HG03521 (cell line): ENCODE results near the gene CREB5.

Experiments
- ATAC-seq: cut with Tn5 transposase; IDR thresholded peaks from one replicate; pipeline ENCODE4 v1.9.1; 2021; ENCODE audit warnings: mild to moderate bottlenecking, moderate library complexity; ENCODE audit not compliant: unreplicated experiment

CREB5 gene

DNA sequence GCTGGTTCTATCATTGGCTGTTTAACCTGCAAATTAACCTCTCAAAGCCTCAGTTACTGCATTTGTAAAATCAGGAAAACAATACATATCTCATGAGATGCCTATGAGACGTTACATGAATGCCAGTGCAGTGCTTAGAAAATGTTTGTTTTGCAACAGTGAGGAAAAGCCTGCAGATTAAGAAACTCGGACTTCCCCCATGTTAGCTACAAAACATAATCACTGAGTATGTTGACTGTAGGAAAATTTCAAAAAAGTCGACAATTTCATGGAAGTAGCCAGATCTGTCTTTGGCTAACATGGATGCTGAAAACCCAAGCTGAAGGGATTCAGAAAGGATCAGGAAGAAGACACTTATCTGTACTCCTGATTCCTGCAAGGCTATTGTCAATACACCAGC lies 424.4 kb downstream of the CREB5 start:
- no peak for ATAC-seq

DNA sequence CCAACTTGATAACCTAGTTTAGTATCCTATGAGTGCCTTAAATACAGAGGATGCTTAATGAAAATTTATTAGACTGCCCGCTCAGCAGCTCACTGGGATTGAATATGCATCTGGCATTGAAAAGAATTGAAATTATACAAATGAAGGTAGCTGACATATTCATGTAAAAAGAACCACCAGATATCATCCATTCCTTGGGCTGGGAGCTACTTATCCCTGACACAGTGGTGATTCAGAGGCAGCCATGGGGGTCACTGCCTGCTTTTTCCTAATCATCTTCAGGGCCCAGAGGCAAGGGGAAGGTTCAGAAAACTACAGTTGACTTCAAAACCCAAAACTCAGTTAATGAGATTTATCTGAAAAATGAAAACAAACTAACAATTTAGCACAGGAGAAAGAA lies 424.9 kb downstream of the CREB5 start:
- ATAC-seq = no peak

DNA sequence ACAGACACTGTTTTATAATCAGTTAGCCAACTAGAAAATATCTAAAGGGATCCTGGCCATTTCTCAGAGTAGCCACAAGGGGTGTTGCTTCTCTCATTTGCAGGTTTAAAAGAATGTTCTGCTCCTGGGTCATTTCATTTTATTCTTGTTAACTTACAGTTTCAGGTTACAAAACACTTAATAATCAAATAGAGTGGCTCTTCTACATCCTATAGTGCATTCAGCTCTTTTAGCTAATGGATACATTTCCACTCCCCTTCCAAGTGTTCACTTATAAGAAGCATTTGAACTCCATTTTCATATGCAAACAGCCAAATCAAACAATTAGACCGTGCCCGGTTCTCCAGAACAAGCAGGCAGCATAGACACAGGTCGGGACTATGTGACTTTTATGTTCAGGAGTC lies 428.3 kb downstream of the CREB5 start:
- no peak for ATAC-seq

DNA sequence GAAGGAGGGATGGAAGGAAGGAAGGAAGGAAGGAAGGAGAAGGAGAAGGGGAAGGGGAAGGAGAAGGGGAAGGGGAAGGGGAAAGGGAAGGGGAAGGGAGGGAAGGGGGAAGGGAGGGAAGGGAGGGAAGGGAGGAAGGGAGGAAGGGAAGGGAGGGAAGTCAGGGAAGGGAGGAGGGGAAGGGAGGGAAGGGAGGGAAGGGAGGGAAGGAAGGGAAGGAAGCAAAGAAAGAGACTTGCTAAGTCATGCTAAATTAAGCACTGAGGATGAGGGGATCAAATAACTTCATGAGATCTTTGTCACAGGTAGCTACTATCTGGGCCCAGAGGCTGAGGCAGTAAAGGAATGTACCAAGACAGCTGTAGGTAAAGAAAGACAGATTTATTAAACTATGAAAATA lies 429.4 kb downstream of the CREB5 start:
- ATAC-seq = no peak

DNA sequence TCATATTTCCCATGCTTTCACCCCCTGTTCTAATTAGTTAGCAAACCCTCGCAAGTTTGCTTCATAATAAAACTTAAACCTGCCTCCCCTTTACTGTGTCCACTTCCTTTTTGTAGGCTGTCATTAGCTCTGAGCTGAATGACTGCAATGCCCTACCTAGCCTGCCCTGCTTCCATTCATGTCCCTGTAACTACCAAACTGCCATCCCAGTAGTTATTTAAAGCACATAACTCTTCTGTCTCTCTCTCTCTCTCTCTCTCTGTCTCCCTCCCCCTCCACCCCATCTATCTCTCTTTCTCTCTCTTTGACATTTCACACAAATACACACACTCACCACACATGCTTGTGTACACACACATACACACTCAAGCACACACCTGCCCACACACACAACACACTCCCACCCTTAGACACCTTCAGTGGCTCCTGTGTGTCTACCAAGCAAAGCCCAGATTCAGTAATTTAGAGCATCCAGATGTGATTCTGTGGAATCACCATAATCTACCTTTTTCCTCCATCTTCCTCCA lies 430.5 kb downstream of the CREB5 start:
- ATAC-seq = no peak

DNA sequence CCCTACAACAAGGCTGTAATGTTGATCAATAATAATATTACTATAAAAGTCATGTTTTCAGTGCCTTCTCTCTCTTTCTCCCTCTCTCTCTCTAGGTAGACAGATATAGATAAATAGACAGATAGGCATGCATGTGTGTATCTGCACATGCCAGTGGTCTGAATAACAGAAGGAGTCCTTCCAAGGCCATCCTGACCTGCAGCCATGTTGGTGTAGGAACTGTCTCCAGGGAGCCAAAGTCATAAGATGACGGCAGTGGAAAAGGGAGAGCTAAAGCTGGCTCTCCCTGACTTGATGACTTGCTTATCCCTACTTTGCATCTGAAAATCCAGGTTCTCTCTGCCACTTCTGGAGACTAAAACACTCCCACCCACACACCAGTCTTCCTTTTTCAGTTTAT lies 432.8 kb downstream of the CREB5 start:
- ATAC-seq = no peak

DNA sequence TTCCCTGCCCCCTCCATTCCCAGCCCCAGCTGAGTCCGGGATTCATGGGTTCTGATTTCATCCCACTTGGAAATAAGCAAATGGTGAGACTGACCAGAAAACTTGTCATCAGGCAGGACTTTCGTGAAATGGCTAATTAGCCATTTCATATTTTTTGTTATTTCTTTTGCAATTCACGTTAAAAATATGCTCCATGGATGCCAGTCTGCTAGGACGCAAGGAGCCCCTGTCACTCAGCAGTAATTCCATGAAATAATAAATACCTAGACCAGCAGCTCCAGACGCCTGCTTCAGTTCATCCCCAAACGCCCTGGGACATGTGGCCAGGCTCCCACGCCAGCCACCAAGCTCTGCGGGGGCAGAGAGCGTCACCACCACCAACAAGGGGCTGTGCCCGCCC lies 434.9 kb downstream of the CREB5 start:
- no peak for ATAC-seq

DNA sequence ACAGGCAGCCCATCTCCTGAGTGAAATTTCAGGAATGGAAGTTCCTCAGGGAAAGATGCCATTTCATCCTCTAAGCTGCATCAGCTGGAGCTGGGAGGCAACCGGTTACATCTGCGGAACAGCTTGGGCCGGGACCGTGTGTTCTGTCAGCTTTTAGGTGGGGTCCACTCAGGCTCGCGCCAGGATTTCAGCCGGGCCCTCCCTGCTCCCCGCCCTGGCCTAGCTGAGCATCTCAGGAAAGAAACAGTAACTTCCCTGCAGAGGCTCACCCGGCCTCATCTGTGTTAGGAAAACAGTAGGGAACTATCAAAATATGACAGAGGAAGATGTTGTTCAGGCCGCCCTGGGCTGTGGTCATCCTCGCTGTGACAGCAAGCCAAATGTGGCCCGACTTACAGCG lies 435.4 kb downstream of the CREB5 start:
- no peak for ATAC-seq

DNA sequence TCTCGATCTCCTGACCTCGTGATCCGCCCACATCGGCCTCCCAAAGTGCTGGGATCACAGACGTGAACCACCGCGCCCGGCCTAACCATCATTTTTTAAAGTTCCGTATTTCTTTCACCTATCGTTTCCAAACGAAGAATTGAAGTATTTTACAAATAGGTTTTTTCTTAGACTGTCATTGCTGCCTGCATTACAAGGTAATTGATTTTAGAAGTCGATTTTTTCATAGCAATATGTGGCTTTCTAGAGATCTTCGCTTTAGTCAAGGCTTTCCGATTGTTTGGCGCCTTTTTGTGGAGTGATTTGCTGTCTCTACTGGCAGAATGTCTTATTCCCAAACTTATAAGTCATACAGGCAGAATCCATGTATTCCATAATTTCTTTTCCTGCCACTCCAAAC lies 436.6 kb downstream of the CREB5 start:
- no peak for ATAC-seq

DNA sequence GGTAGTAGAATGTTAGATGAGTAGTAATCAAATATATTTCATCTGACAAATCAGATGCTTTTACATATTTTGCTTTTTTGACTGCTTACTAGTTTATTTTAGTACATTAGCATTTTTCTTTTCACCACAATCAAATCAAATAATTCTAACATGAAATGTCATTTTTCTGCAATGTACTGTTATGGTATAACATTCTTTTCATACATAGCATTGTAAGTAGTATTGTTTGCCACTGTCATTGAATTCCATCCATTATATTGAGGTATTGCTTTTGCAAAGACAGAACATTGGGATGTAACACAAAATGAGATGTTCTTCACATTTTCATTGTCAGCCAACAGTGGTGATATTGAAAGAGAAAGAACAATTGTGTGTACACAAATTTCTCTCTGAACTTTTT lies 438.4 kb downstream of the CREB5 start:
- no peak for ATAC-seq

DNA sequence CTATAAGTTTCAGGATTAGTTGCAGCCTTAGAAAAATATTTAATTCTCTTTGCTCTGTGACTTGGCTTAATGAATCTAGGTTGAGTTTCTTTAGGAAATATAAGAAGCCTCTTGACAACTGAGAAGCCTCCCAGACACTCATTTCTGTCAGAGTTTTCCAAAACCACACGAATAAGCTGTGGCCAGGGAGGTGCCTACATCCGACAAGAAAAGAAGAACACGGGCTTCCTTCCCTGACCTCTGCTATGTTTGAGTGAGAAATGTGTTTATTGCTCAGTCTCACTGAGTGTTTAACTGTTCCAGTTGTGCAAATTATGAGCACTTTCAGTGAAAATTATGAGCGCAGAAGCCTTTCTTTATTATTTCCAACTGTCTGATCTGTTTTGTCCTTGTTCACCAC lies 440.8 kb downstream of the CREB5 start:
- ATAC-seq = no peak

DNA sequence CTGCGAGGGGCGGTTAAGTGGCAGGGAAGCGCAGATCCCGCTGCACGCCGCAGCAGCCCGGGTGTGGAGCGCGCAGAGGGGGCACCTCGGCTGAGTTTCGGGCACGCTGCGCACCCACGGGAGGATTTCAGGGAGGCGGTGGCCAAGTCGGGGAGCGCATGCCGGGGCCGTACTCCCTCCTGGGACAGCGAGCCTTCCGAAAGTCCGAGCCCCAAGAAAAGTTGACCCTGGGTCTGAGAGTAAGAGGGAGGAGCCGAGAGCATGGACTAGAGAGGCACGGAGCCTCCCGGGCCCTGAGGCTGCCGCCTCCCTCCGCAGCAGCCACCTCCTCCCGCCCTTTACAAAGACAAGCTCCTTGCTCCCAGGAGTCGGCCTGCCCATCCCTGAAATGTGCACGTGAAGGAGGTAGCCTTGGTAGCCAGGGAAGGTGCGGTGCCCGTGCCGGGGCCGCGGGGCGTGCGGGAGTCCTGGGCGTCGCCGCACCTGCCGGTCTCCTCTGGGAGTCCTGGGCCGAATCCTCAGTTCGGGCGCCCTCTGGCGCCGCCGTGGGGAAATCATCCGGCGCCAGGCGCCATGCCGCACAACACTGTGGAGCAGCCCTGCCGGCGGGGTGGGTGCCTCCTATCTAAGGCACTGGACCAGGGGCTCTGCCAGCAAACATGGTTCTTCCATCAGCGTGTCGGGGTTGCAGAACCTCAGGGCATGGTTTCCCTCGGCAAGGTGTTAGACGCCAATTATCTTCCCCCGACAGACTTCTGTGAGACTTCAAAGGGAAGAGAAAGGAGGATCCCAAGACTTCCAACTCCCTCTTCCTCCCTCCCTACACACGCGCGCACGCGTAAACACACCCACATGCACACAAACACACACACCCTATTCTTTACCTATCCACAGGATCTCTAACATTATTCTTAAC lies 441.8 kb downstream of the CREB5 start:
- ATAC-seq = peak; percentile 96

DNA sequence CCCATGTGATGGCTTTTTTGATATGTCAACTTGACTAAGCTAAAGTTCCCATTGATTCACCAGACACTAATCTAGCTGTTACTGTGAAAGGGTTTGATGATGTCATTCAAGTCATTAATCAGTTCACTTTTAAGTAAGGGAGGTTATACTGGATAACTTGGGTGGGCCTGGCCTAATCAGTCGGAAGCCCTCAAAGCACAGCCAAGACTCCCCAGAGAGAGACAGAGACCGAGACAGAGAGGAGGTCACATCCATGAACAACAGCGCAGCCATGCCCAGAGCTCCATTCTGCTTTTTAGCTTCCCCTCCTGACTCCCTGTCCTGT lies 442.4 kb downstream of the CREB5 start:
- ATAC-seq = no peak

DNA sequence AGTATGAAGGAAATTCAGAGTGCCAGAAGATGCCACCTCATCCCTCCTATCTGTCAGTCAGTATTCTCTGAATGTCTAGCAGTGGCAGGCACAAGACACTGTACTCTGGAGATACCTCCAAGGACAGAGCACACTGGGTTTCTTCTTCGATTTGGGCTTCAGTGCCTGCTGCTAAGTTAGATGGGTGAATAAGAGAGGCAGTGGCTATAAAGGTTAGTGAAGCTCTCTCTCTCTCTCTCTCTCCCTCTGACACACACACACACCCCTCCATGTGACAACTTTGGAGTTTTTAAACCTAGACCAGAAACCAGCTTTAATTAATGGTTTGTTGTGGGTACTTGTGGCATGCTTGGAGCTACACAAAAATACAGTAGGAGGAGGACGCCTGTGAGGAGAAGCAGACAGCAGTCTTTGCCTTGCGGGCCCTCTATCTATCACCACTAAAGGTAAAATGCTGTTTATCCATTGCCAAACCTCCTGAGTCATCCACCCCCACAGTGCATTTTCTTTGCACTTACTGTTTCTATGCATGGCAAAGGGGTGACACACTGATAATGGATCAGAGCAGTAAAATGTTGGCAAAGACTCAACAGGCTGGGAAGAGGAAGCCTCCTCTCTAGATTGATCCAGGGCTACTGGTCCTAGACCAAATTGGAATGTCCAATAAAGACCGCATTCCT lies 443.4 kb downstream of the CREB5 start:
- ATAC-seq = no peak

DNA sequence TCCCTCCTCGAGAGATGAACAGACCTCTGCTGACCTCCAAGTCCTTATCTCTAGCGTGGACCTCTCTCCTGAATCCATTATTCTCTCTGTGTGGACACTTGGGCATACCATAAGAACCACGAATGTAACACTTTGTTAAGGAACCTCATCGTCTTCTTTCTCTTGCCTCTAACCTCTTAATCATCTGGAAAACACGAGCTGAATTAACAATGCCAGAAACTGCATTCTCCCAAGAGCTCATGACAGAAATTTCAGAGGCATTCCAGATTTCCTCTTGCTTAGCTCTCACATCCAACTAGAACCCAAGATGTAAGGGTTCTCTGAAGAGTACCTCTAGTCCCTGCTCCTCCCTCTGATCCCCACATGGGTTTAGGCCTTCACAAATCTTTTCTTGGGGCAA lies 444.3 kb downstream of the CREB5 start:
- ATAC-seq = no peak

DNA sequence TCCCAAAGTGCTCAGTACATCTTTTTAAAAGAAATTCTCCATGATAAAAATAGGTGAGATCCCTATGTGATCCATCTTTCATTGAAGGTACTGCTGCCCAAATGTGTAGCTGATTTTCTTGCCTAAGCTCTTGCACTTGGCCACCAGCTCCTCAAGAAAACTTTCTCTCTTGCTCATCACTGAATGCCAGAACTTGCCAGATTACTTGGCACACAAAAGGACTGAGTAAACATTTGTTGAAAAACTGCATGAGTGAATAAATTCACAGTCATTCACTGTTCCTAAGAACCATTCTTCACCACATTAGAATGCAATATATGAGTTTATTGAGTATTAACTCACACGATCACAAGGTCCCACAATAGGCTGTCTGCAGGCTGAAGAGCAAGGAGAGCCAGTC lies 445.9 kb downstream of the CREB5 start:
- no peak for ATAC-seq

DNA sequence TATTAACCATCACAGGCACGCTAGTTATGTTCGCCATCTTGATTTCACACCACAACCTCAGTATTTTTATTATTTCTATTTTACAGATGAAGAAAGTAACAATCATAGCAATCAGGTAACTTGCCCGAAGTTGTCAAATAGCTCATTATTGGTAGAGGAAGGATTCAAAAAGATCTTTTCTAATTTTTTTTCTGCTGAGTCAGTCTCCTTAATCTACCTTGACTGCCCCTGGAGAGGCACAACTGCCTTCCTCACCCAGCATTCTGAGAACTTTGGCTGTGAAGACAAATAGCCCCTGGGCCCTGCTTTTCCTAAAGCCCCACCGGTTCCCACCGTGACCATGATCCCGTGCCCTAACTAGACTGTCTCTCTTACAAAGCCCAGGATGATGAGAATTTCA lies 446.6 kb downstream of the CREB5 start:
- no peak for ATAC-seq

DNA sequence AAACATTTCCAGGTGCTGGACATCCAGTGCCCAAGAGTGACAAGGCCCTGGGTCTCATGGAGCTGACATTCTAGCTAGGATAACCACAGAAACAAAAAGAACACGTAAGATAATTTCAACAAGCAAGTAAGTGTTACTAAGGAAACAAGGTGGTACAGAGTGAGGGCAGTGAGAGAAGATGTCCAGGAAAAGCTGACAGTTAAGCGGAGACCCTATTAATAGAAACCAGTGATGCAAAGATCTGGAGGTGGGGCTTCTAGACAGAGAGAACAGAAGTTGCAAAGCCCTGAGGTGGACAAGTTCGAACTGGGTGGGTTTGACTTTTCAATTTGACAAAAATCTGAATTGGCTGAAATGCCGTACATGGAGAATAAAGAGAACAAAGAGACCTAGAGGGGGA lies 449.5 kb downstream of the CREB5 start:
- no peak for ATAC-seq

DNA sequence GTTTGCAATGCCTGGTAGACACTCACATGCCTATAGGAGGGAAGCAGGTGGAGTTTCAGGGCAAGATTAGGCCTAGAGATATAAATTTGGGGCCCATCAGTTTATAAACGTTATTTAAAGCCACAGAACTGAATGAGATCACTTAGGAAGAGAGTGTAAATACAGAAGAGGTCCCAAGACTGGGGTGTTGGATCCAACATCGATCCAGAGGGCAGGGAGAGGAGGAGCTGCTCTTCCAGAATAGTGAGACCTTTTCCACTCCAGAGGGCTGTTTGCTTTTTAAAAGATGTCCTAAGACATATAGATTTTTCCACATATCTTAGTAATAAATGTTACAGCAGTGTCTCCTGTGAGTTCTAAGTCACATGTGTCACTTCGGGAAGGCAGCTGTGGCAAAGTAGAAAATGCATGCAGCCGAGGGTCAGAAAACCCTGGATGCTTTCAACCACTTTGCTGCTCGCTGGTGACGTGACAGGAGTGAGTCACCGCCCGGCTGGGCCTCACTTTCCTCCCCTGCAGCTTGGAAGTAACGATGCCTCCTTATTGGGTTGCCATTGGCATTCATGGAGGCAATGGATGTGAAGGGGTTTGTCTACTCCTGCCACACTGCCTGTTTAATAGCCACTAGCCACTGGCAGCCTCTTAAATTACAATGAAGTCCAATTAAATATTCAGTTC lies 450.4 kb downstream of the CREB5 start:
- ATAC-seq = no peak

DNA sequence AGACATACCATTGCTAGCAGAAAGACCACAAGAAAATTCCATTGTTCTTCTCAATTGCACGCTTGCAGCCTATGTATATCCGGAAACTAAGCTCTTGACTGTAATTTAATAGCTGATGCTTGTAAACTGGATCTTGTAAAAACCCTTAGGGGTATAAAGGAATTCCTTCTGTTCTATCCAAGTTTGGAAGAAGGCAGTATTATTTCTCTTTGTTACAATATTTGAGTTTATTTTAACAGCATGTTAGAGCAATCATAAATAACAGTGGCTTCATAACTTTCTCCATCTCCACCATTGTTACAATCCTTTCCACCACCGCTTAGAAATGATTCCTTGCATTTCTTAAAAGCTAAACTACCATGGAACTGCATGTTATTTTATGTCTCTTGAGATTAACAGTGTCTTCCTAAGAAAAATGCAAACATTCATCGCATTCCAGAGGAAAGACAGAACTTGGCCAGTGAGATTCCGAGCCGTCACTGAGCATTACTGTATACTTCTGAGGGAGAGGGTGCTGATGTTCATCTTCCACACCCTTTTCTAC lies 453.4 kb downstream of the CREB5 start:
- no peak for ATAC-seq

DNA sequence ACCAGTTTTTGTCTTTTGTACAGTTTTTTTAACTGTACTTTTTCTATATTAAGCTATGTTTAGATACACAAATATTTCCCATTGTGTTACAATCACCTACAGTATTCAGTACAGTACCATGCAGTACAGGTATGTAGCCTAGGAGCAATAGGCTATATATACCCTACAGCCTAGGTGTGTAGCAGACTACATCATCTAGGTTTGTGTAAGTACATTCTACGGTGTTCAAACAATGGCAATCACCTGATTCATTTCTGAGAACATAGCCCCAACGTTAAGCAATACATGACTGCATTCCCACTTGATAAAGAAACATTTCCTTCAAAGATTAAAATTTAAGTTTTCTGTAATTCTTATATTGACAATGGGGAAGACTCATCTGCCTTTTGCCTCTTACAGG lies 456.4 kb downstream of the CREB5 start:
- no peak for ATAC-seq

DNA sequence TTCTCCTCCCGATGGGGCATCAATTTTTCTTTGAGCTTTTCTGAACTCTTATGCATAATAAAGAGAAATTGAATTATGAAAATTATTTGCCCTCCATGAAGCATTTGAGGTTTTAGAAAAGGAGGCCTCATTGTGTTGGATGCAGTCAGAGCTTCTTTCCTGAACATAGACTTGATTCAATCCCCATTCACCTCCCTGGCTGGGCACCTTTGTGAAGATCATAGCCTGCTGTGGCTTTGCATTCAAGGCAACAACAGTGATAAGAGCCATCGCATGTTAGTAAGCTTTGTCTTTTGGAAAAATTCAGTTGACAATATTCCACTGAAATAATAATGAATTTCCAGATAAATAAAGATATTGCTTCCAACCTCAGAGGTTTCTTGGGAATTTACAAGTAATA lies 458.8 kb downstream of the CREB5 start:
- ATAC-seq = no peak
